HG02623 (cell line): ENCODE measurements around the gene ELAVL1.
"Not testable (repeated sequence)": the region's sequence is repeated elsewhere in the genome, so short reads cannot be mapped to it uniquely, and the experiment has no call there.

Source experiments
- ATAC-seq: cut with Tn5 transposase; IDR thresholded peaks from one replicate; pipeline ENCODE4 v1.9.1; 2021; ENCODE audit warnings: moderate library complexity; ENCODE audit not compliant: unreplicated experiment

ELAVL1 gene

GRCh38 chr19:7925171-7925851 lies 80.1 kb downstream of the ELAVL1 start:
- ATAC-seq: no peak

DNA sequence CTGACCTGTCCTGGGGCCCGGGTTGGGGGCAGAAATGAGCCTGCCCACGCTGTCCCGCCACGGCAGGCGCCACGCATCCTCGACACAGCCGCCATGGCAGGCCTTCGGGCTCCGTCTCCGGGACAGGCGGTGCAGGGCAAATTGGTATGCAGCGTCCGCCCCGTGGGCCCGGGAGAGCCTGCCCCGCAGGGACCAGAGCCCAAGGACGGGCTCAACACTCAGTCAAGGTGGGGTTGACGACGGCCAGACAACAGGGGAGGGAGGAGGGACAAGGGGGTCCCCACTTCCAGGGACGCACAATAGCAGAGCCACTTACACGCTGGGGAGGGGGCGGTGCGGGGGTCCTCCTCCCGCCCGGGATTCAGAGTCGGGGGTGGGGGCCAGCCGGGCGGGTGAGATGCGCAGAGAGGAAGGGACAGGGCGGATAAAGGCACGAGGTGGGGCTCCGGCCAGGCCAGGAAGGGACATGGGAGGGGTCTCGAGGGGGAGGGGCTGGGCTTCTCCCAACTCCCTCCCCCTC lies 80.7 kb downstream of the ELAVL1 start:
- no peak for ATAC-seq

DNA sequence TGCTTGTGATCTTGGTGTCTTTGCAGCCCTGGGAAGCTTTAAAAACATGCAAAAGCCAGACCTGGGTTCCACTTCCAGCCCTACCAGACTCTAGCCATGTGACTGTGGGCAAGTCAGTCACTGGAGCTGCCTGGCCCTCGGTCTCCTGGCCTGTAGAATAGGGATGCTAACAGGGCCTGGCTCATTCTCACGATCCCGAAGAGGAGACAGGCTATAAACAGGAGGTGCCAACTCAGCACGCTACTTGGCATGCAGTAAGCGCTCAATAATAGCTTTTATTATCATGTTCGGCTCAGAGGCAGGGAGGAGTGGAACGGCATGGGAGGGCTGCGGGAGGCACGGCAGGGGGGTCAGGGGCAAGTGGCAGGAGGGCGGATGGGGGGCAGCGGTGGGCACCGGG lies 81.2 kb downstream of the ELAVL1 start:
- no peak for ATAC-seq

GRCh38 chr19:7923295-7924191 lies 81.9 kb downstream of the ELAVL1 start:
- no peak for ATAC-seq

- no peak for ATAC-seq
Measured at GRCh38 chr19:7922836-7923195, 82.6 kb downstream of the ELAVL1 start.

DNA sequence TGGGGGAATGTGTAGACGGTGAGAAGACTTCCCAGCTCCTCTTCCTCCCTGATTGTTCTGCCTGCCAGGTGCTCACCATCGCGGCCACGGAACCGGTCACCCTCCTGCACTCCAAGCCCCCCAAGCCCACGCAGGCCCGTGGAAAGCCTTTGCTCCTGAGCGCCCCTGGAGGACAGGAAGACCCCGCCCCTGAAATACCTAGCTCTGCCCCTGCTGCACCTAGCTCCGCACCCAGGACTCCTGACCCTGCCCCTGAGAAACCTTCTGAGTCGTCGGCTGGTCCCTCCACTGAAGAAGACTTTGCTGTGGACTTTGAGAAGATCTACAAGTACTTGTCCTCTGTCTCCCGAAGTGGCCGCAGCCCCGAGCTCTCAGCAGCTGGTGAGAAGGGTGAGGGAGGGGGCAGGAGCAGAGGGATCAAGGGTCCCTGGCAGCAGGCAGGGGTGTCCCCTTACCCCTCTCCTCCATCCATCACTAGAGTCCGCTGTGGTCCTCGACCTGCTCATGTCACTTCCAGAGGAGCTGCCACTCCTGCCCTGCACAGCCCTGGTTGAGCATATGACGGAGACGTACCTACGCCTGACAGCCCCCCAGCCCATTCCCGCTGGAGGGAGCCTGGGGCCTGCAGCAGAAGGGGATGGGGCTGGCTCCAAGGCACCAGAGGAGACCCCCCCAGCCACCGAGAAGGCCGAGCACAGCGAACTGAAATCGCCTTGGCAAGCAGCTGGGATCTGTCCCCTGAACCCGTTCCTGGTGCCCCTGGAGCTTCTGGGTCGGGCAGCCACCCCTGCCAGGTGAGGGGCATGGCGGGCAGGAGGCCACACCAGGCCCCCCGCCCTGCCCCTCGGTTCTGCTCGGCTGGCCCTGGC lies 83.2 kb downstream of the ELAVL1 start:
- no peak for ATAC-seq

DNA sequence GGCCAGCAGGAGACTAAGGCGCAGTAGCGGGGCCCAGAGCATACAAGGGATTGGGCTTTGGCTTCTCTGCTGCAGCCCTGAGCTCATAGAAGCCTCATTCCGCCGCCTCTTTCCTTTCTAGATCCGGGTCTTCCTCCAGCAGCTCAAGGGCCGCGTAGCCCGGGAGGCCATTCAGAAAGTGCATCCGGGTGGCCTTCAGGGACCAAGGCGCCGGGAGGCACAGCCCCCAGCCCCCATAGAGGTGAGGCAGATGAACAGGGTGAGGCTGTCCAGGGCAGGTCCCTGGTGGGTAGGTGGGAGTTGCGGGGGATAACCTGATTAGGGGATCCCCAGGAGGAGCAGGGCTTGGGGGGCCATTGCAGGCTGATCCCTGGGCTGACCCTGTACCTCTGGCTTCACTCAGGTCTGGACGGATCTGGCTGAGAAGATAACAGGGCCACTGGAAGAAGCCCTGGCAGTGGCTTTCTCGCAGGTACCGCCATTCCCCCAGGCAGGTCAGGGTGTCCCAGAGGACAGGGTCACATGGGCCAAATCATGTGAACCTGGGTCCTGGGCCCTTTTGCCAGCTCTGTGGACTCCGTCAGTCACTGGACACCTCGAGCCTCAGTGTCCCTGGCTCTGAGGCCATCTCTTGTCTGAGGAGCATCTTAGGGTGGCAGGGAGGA lies 84.0 kb downstream of the ELAVL1 start:
- no peak for ATAC-seq

- peak; percentile 37 for ATAC-seq
Measured at GRCh38 chr19:7920519-7921301, 84.7 kb downstream of the ELAVL1 start.

GRCh38 chr19:7919610-7920518 lies 85.6 kb downstream of the ELAVL1 start, which contains the start of gene SNAPC2:
TSS of gene SNAPC2 (plus strand) at chr19:7920338. CDS start at chr19:7920367, 29 bp downstream.
- peak; percentile 49 for ATAC-seq

- ATAC-seq: no peak
Measured at GRCh38 chr19:7918615-7919421, 86.6 kb downstream of the ELAVL1 start.

DNA sequence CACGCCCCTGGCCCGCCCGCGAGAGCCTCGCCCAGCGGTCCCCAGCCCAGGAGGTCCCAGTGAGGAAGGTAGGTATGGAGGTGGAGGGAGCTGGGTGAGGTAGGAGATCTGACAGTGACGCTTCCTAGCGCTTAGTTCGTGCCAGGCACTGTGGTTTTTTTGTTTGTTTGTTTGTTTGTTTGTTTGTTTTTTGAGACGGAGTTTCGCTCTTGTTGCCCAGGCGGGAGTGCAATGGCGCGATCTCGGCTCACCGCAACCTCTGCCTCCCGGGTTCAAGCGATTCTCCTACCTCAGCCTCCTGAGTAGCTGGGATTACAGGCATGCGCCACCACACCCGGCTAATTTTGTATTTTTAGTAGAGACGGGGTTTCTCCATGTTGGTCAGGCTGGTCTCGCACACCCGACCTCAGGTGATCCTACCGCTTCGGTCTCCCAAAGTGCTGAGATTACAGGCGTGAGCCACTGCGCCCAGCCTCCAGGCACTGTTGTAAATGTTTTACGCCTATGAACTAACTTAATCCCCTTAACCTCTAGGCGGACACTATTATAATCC lies 87.3 kb downstream of the ELAVL1 start:
- not testable (repeated sequence) for ATAC-seq

DNA sequence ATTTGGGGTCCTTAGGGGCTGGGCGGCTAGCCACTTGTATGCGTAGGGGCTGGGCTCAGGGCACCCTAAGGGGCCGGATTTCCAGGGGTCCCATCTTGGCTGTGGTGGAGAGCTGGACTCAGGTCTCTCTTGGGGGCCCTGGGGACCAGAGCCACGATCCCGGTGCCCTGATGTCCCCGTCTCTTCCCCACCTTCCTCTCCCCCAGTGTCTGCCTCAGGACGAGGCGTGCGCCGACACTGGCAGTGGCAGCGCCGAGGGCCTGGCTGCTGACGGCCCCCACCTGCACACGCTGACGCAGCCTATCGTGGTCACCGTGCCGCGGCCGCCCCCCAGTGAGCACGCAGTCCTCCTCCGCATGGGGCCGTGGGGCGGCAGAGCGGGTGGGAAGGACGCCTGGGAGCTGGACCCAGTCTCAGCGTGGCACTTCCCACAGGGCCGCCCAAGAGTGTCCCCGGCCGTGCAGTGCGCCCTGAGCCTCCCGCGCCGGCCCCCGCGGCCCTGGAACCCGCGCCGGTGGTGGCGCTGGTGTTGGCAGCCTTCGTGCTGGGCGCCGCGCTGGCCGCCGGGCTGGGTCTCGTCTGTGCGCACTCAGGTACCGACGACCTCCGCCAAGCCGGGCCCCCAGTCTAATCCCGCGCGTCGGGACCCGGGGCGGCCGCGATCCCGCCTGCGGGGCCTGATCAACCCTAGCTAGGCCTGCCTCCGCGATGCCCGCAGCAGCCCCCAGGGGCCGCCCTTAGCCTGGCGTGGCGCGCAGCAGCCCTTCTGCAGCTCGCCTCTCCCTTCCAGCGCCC lies 88.0 kb downstream of the ELAVL1 start:
- no peak for ATAC-seq

- ATAC-seq: no peak
Measured at GRCh38 chr19:7916955-7917266, 88.5 kb downstream of the ELAVL1 start.

GRCh38 chr19:7916103-7916954 lies 89.1 kb downstream of the ELAVL1 start:
- no peak for ATAC-seq

DNA sequence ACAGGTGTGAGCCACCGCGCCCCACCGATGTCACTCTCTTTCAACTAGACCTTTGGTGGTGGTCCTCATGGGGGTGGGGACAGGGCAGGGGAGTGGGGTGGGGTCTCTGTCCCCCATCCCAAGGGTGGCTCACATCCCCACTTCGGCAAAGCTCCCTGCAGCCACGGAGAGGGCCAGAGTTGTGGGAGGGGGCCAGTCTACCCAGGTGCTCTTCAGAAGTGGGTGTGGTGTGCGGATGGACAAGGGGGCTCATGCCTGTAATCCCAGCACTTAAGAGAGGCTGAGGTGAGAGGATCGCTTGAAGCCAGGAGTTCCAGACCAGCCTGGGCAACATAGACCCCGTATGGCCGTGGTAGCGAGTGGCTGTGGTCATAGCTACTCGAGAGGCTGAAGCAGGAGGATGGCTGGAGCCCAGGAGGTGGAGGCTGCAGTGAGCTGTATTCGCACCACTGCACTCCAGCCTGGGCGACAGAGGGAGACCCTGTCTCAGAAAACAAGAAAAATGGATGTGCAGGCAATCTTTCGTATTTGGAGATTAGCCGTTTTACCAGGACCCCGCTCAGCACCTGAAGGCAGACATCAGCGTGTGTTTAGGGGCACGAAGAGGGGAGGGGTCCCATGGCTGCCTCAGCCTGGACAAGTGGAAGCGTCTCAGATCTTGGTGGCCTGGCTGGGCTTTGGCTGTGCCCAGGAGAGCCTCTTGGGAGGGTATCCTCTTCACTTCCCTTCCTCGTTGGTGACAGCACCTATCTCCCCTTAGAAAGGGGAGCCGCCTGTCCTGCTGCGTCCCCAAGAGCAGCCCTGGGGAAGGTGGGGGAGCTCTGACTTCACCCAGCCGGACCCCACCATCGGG lies 90.0 kb downstream of the ELAVL1 start:
- ATAC-seq: no peak
